GM12874 (cell line): ENCODE measurements around the gene PTPRA.

Source experiments
- TF ChIP-seq, protein P1 (sequence below): IDR thresholded peaks from 2 replicates; pipeline ENCODE4 v1.5.1; 2011; ENCODE audit warnings: low read depth, mild to moderate bottlenecking, control low read depth, low read length, moderate library complexity; ENCODE audit not compliant: insufficient read depth

PTPRA gene

GRCh38 chr20:2836035-2836434, 37.2 kb upstream of the PTPRA start:
- TF ChIP-seq, protein P1, sequence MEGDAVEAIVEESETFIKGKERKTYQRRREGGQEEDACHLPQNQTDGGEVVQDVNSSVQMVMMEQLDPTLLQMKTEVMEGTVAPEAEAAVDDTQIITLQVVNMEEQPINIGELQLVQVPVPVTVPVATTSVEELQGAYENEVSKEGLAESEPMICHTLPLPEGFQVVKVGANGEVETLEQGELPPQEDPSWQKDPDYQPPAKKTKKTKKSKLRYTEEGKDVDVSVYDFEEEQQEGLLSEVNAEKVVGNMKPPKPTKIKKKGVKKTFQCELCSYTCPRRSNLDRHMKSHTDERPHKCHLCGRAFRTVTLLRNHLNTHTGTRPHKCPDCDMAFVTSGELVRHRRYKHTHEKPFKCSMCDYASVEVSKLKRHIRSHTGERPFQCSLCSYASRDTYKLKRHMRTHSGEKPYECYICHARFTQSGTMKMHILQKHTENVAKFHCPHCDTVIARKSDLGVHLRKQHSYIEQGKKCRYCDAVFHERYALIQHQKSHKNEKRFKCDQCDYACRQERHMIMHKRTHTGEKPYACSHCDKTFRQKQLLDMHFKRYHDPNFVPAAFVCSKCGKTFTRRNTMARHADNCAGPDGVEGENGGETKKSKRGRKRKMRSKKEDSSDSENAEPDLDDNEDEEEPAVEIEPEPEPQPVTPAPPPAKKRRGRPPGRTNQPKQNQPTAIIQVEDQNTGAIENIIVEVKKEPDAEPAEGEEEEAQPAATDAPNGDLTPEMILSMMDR, result no peak

DNA sequence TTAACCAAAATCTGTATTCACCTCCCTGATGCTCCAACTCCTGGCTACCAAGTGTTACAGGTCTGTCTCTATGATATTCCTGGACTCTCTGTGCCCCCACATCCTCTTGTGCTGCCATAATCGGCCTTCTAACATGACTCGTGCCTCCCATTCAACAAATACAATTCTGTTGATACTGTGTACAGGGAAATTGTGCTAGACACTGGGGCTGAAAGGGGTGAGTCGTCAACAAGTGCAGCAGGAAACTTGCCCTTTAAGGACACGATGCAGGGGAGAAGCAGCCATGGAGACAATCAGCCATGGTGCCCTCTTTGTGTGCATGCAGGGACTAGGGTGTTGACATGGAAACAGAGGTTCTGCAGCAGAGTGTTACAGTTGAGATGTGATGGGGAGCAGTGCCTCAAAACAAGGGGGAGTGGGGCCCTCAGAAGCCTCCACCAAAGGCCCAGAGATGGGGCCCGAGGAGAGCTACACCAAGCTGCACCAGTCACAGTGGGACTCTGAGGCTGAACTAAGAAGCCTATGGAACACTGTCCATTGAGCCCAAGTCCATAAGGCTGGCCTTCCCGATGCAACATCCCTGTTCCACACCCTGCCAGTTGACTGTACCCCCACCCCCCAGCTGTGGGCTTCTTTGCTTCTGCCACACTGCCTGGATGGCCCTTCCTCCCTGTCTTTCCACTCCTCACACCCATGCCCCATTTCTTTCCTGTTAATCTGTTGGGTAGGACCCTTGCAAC, 35.9 kb upstream of the PTPRA start:
- TF ChIP-seq, protein P1, result no peak

GRCh38 chr20:2838170-2838797, 35.0 kb upstream of the PTPRA start:
- TF ChIP-seq, protein P1, result no peak

DNA sequence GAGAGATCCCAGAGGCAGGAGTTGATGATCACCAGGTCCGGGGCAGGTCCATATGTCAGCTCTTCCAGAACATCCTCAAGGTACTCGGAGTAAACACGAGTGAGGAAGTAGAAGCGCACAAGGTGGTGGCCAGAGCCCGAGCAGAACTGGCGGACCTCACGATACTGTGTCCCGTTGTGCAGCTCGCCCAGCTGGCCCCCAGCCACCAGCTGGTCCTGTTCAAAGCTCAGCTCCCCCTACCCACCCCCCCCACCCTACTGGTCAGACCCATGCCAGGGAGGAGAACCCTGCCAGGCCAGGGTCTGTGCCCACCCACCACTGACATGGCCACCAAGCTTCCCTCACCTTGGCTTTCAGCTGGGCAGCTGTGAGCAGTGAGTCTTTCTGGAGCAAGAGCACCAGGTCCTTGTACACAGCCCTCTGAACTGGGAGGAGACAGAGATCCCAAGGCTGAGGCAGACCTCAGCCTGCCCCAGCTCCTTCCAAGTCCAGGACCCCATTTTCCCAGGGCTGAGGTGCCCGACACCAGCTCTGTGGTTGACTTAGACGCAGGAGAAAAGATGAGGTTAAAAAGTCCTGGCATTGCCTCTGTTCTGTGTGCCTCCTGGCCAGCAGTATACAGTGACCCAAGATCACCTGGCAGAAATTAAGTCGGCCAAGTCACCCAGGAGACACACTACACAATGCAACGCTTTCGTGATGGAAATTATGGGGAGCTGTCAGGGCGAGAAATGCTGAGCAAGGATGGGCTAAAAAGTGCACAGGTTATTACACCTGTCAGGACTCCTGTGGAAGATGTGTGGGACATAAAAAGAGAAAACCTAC, 34.2 kb upstream of the PTPRA start:
- TF ChIP-seq, protein P1, result no peak

DNA sequence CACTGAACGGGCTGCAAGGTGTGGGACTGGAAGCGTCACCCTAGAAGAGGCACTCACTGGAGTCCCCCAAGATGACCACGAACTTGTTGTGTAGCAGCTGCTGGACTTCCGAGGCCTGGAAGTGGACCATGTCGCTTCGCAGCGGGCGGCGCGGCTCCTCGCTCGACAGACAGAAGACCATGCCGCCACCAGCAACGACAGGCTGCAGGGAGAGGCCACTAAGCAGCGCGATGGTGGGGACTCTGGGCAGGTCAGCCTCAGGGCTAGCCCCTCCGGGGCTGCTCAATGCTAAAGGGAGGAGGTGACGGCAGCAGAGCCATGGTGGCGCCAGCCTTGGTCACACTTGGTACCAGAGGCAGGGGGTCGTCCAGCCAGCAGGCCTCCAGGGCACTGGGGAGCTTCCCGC, 33.5 kb upstream of the PTPRA start:
- TF ChIP-seq, protein P1, result no peak

GRCh38 chr20:2840138-2840966, 32.9 kb upstream of the PTPRA start, which contains the start of the genes PCED1A and VPS16:
Gene PCED1A (minus strand): TSS chr20:2840655. CDS start chr20:2839912, 743 bp downstream.
Gene VPS16 (plus strand): TSS chr20:2840745. CDS start chr20:2840775, 30 bp downstream.
- TF ChIP-seq, protein P1, result no peak
